RWPE2 (cell line): ENCODE data around the gene EVI2A.
"Not testable (repeated sequence)": the region's sequence is repeated elsewhere in the genome, so short reads cannot be mapped to it uniquely, and the experiment has no call there.

Source experiments
- ATAC-seq: fragments of 200-7000 bp; cut with Tn5 transposase; 3 replicates; pipeline ENCODE4 v1.9.1; 2021; ENCODE audit warnings: low read depth
- DNase-seq: peaks from one replicate; pipeline ENCODE4 v3.0.0-alpha.2; 2020; ENCODE audit warnings: low spot score
- H3K27ac ChIP-seq: fragments of 450-650 bp; 2 replicates; pipeline ENCODE4 v1.5.1; 2017; ENCODE audit warnings: mild to moderate bottlenecking; ENCODE audit not compliant: poor library complexity, severe bottlenecking
- H3K27me3 ChIP-seq: fragments of 250-450 bp; sonication (Bioruptor Pico); 2 replicates; pipeline ENCODE4 v1.5.1; 2021; ENCODE audit warnings: mild to moderate bottlenecking, moderate library complexity; ENCODE audit not compliant: insufficient read depth, poor library complexity, severe bottlenecking
- H3K36me3 ChIP-seq: fragments of 250-450 bp; sonication (Bioruptor Pico); 2 replicates; pipeline ENCODE4 v1.5.1; 2020; ENCODE audit warnings: low read depth, mild to moderate bottlenecking, moderate library complexity
- H3K4me1 ChIP-seq: fragments of 250-450 bp; sonication (Bioruptor Pico); 2 replicates; pipeline ENCODE4 v1.5.1; 2021; ENCODE audit warnings: mild to moderate bottlenecking, moderate library complexity; ENCODE audit not compliant: insufficient read depth, poor library complexity, severe bottlenecking
- H3K4me3 ChIP-seq: fragments of 250-450 bp; sonication (Bioruptor Pico); 2 replicates; pipeline ENCODE4 v1.5.1; 2021; ENCODE audit warnings: mild to moderate bottlenecking, moderate library complexity; ENCODE audit not compliant: severe bottlenecking
- H3K9me3 ChIP-seq: fragments of 250-450 bp; sonication (Bioruptor Pico); 2 replicates; pipeline ENCODE4 v1.5.1; 2021; ENCODE audit warnings: mild to moderate bottlenecking, moderate library complexity; ENCODE audit not compliant: severe bottlenecking
- CTCF ChIP-seq: fragments of 450-650 bp; IDR thresholded peaks from one replicate; pipeline ENCODE4 v1.5.1; 2017; ENCODE audit warnings: mild to moderate bottlenecking, moderate library complexity; ENCODE audit not compliant: poor library complexity, severe bottlenecking

The EVI2A gene

GRCh38 chr17:31357091-31357490 is 35.7 kb upstream of the EVI2A start:
- Histone ChIP-seq H3K4me3 (no peak overlapping the region), H3K9me3 (no peaks in the 10 kb centered on the region), H3K36me3 (peaks cover 81% of the 10 kb centered on the region), H3K27ac (no peak overlapping the region), H3K27me3 (no peaks in the 10 kb centered on the region), H3K4me1 (no peaks in the 10 kb centered on the region)
- ATAC-seq (no peak), DNase-seq (no peak)
- no peak for TF ChIP-seq CTCF

GRCh38 chr17:31355935-31356334 is 34.5 kb upstream of the EVI2A start:
- no peak for ATAC-seq
- peaks cover 79% of the 10 kb centered on the region for H3K36me3 ChIP-seq
- TF ChIP-seq CTCF: no peak
- H3K9me3 ChIP-seq: no peaks in the 10 kb centered on the region
- H3K4me1 ChIP-seq: no peaks in the 10 kb centered on the region
- H3K27ac ChIP-seq: no peak overlapping the region
- no peaks in the 10 kb centered on the region for H3K27me3 ChIP-seq
- DNase-seq: no peak
- H3K4me3 ChIP-seq: no peak overlapping the region

GRCh38 chr17:31349454-31349853 is 28.0 kb upstream of the EVI2A start:
- no peak for ATAC-seq
- Histone ChIP-seq H3K9me3 (no peaks in the 10 kb centered on the region), H3K27me3 (no peaks in the 10 kb centered on the region), H3K4me1 (no peaks in the 10 kb centered on the region), H3K4me3 (no peak overlapping the region), H3K36me3 (peaks cover 55% of the 10 kb centered on the region), H3K27ac (no peak overlapping the region)
- no peak for TF ChIP-seq CTCF
- no peak for DNase-seq

- not testable (repeated sequence) for H3K27me3 ChIP-seq, H3K9me3 ChIP-seq, H3K4me3 ChIP-seq, H3K4me1 ChIP-seq, H3K27ac ChIP-seq, DNase-seq
- H3K36me3 ChIP-seq: peaks cover 52% of the 10 kb centered on the region
- ATAC-seq: peak; percentile 14; the same call in 1 of the 3 replicates
Measured at GRCh38 chr17:31345191-31345747, 23.8 kb upstream of the EVI2A start.

GRCh38 chr17:31339906-31340661 is 18.7 kb upstream of the EVI2A start:
- peaks cover 17% of the 10 kb centered on the region for H3K4me1 ChIP-seq
- no peak for DNase-seq
- no peak for TF ChIP-seq CTCF
- H3K27me3 ChIP-seq: no peaks in the 10 kb centered on the region
- H3K36me3 ChIP-seq: peaks cover 73% of the 10 kb centered on the region
- H3K4me3 ChIP-seq: no peak overlapping the region
- no peaks in the 10 kb centered on the region for H3K9me3 ChIP-seq
- peak overlapping the region; percentile 29 for H3K27ac ChIP-seq
- ATAC-seq: peak; percentile 85
